NOMO-1 (cell line): ENCODE data around the gene DMD.

Source experiments
- DNase-seq, 2 experiments: peaks; one replicate each; lab custom pipeline; 2025; ENCODE audit not compliant: unreplicated experiment in 2 of 2; lab: John Stamatoyannopoulos, UW

The DMD gene

GRCh38 chrX:31223817-31224216 is 1987.5 kb downstream of the DMD start:
- peak; percentile 60 to 78 for DNase-seq

- no peak for DNase-seq
Observed at GRCh38 chrX:31222946-31223345, 1988.4 kb downstream of the DMD start.

- DNase-seq, result no peak
Observed at GRCh38 chrX:31219174-31219573, 1992.2 kb downstream of the DMD start.

DNA sequence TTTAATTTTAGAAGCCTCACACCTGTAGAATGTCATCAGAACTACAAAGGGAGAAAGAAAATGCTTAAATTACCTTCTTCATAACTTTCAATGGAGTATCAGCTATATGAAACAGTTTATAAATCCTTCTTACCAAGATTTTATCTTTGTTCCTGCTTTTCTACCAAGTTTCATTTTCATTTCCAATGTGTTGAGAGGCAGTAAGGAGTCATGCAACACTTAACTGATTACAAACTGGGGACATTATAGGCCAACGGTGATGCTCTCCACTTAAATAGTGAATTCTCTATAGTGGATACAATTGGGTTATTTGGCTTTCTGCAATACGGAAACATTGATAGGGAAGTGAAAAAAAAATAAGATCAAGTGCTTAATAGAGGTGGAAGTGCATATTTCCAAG is 1994.3 kb downstream of the DMD start:
- DNase-seq, result peak in 1 of 2 experiments; percentile 48

- DNase-seq, result no peak
Observed at GRCh38 chrX:31215277-31215815, 1996.0 kb downstream of the DMD start.

DNA sequence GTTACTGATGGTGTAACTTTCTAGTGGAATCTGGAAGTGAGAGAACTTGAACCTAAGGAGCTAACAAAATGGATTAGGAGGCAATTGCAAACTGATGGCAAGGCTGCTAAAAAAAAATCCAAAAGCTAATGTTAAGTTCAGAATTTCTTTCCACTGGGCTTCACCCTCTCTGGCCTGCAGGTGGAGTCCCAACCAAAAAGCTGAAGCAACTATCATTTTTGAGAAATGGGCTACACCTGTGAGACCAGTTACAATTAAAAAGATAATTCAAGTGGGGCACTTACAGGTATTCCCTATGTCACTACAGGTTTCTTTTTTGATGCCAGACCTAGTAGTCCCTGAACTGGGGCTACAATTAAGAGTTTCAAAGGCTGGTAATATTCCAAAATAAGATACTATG is 1997.4 kb downstream of the DMD start:
- DNase-seq, result peak in 1 of 2 experiments; percentile 13

DNA sequence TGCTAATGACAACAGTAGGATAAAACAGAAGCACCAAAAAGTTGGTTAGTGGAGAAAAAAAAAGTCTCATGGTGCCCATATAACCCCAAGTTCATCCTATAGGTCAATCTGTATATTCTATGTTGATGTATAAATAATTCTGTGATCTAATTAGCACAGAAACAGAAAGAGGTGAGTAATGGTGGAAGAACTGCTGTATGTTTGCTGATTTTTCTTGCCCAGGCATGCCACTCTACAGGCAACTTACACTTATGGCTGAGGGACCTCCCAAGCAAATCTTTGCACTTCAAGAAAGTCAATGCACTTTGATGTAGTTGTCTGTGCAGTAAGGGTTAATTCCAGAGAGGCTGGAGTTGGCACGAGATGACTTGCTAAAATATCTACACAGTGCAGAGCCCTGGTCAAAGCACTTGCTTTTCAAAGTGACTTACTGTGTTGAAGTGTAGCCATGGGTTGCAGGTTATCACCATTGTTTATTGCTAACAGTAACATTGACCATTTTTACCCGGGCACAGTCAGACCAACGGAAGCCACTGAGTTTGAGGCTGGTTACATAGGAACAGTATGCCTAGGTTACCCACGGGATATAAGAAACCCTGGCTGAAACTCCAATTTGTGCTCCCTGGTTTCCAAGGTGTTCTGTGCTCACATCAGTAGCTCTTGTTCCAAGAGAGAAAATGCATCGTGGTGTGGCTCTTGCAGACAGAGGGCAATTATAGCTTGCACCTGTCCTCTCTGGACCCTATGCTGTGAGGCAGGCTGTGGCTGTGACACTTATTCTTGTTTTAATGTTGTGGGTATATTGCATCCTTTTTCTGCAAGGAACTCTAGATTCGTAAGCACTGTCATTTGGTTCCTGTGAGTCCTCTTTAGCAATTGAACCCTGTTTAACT is 1998.2 kb downstream of the DMD start:
- no peak for DNase-seq

DNA sequence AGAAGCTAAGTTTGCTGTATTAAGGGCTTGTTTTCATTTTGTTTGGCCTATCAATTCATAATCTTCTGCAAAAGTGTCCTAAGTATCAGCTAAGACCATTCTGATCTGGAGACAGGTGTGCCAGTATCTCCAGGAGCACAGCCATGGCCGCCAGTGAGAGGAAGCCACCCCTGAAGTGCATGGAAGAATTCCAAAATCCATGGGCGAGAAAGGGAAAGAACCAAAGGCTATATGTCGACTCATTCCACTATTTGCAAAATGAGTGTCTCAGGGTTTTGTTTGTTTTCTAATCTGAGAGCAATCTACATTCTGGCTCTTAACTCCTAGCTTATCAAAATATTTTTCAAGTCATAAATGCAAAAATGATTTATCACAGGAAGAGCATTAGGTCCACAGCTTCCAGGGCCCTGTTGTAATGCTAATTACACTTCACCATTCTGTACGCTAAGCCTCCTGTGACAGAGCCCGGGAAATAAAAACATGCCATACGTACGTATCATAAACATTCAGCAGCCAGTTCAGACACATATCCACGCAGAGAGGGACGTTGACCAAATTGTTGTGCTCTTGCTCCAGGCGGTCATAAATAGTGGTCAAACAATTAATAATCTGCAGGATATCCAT is 2002.2 kb downstream of the DMD start:
- no peak for DNase-seq

- DNase-seq, result no peak
Observed at GRCh38 chrX:31201503-31201902, 2009.8 kb downstream of the DMD start.

GRCh38 chrX:31200430-31200829 is 2010.9 kb downstream of the DMD start:
- DNase-seq, result peak in 1 of 2 experiments; percentile 1

DNA sequence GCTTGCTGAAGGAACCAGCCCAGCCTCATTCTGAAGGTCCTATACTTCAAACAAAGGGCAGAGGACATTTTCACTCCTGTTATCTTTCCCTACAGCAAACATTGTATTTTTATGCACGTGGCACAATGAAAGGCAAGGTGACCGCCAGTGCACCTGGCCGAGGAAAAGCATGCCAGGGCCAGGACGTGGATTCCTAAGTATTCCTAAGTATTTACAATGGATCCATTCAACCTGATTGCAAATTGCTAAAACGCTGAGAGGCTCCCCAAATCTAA is 2011.6 kb downstream of the DMD start:
- no peak for DNase-seq

DNA sequence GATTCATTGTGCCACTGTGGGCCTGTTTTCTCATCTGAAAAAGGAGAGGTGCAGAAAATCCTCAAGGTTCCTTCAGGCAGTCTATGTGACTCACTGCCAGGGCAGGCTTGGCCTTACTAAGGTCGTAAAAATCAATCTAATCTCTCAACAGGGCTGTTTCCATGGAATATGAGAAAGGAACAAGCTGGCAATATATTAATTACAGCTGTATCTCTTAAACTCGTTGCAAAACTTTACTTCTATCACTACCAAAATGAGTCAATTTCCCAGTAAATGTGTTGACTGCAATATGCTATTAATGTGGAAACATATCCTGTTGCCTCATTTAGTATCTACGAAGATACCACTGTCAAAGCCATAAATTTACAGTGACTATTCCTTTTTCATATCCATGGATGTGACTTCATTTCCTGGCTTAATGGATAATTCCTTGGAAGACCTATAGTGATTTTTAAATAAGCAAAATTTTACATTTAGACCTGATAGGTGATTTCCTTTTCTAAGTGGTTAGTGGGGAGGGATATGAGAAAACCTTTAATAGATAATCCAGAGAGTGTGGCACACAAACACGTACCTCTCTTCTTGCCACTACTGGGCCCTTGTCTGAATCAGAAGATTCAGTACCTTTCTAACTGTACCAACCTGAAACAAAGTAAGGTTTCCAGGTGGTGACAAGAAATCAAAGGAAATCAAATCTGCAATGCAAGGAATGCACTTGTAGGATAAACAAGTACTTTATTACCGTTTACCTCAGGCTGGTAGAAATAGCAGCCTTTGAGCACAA is 2012.1 kb downstream of the DMD start:
- DNase-seq, result no peak

GRCh38 chrX:31190221-31190975 is 2021.0 kb downstream of the DMD start:
- no peak for DNase-seq

- DNase-seq, result no peak
Observed at GRCh38 chrX:31186693-31187338, 2024.5 kb downstream of the DMD start.

- no peak for DNase-seq
Observed at GRCh38 chrX:31185884-31186283, 2025.5 kb downstream of the DMD start.

GRCh38 chrX:31181377-31182000 is 2029.9 kb downstream of the DMD start:
- DNase-seq, result no peak

DNA sequence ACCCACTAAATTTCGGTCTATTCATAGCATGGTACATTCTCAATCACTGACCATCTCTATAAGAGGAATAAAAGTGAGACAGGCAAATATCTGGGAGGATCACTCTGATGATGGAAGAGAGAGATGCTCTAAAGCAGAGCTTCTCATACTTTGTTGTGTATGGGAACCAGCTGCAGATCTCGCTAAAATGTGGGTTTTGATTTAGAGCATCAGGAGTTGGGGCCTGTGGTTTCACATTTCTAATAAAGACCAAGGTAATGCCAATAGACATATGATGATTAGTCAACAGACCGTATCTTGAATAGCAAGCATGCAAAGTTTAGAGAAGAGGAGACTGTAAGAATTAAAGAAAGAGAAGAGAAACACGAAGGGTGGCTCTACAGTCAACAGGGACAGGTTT is 2032.1 kb downstream of the DMD start:
- no peak for DNase-seq

DNA sequence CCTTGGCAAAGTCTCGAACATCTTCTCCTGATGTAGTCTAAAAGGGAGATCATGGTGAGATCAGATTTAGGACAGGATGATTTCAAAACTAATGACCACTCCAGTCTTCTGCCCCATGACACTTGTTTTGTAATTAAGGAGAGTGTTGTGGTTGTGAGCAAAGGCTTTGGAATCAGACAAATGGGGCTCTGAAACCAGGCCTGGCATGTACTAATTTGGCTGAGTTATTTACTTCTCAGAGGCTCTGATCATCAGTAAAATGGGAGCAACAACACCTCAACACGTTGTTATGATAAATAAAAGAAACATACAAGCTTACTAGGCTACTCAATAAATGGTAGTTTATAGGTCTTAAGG is 2032.6 kb downstream of the DMD start:
- DNase-seq, result no peak

GRCh38 chrX:31178064-31178768 is 2033.1 kb downstream of the DMD start:
- no peak for DNase-seq
